Measurements from ENCODE around the gene DEFB132. TPM values are rescaled to one million over a fixed set of nuclear protein-coding genes. Genes with fewer than 3 reads are reported as not detected.

Gene DEFB132
- total and polyA plus RNA-seq, 9 of the 15 experiments (the other 6 are each of a cell fraction or from before 2014, with no cell fraction given), result not detected

- TF ChIP-seq, protein P1, sequence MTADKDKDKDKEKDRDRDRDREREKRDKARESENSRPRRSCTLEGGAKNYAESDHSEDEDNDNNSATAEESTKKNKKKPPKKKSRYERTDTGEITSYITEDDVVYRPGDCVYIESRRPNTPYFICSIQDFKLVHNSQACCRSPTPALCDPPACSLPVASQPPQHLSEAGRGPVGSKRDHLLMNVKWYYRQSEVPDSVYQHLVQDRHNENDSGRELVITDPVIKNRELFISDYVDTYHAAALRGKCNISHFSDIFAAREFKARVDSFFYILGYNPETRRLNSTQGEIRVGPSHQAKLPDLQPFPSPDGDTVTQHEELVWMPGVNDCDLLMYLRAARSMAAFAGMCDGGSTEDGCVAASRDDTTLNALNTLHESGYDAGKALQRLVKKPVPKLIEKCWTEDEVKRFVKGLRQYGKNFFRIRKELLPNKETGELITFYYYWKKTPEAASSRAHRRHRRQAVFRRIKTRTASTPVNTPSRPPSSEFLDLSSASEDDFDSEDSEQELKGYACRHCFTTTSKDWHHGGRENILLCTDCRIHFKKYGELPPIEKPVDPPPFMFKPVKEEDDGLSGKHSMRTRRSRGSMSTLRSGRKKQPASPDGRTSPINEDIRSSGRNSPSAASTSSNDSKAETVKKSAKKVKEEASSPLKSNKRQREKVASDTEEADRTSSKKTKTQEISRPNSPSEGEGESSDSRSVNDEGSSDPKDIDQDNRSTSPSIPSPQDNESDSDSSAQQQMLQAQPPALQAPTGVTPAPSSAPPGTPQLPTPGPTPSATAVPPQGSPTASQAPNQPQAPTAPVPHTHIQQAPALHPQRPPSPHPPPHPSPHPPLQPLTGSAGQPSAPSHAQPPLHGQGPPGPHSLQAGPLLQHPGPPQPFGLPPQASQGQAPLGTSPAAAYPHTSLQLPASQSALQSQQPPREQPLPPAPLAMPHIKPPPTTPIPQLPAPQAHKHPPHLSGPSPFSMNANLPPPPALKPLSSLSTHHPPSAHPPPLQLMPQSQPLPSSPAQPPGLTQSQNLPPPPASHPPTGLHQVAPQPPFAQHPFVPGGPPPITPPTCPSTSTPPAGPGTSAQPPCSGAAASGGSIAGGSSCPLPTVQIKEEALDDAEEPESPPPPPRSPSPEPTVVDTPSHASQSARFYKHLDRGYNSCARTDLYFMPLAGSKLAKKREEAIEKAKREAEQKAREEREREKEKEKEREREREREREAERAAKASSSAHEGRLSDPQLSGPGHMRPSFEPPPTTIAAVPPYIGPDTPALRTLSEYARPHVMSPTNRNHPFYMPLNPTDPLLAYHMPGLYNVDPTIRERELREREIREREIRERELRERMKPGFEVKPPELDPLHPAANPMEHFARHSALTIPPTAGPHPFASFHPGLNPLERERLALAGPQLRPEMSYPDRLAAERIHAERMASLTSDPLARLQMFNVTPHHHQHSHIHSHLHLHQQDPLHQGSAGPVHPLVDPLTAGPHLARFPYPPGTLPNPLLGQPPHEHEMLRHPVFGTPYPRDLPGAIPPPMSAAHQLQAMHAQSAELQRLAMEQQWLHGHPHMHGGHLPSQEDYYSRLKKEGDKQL (CRISPR knock-in tag; IDR thresholded peaks at IDR 0.05; ENCODE audit: borderline replicate concordance), result no peak
- TF ChIP-seq MTA2 (IDR thresholded peaks at IDR 0.05; ENCODE audit: low read depth) (no peak), KDM5B (IDR thresholded peaks at IDR 0.05; ENCODE audit: insufficient replicate concordance, low read depth, low read length) (peak; percentile 77), HNRNPUL1 (IDR thresholded peaks at IDR 0.05; ENCODE audit: low read length) (no peak), ARID4B (CRISPR knock-in tag; IDR thresholded peaks at IDR 0.05) (no peak; the same call in 1 of the 2 replicates), SP1 (CRISPR knock-in tag; IDR thresholded peaks at IDR 0.05) (no peak), SAFB2 (IDR thresholded peaks at IDR 0.05; ENCODE audit: borderline replicate concordance, low read depth, low read length, severe bottlenecking) (no peak), GTF2B (IDR thresholded peaks at IDR 0.05; ENCODE audit: extremely low read depth, insufficient read length) (no peak), ZNF740 (CRISPR knock-in tag; IDR thresholded peaks at IDR 0.05) (no peak), ZNF740 (tag; IDR thresholded peaks at IDR 0.05) (no peak), EHMT2 (IDR thresholded peaks at IDR 0.05) (no peak), FIP1L1 (IDR thresholded peaks at IDR 0.05; ENCODE audit: low read depth, low read length, poor library complexity, severe bottlenecking) (peak; percentile 28)
- TF ChIP-seq, protein P2, sequence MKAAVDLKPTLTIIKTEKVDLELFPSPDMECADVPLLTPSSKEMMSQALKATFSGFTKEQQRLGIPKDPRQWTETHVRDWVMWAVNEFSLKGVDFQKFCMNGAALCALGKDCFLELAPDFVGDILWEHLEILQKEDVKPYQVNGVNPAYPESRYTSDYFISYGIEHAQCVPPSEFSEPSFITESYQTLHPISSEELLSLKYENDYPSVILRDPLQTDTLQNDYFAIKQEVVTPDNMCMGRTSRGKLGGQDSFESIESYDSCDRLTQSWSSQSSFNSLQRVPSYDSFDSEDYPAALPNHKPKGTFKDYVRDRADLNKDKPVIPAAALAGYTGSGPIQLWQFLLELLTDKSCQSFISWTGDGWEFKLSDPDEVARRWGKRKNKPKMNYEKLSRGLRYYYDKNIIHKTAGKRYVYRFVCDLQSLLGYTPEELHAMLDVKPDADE (conservative IDR thresholded peaks at IDR 0.05; ENCODE audit: control insufficient read depth, low read depth, low read length), result no peak
These were observed 40.6 kb downstream of the DEFB132 start (continued) for GRCh38 chr20:297925-298775.
